HUDEP-2 (cell line): ENCODE results near the gene NOTCH2.

Experiments
- DNase-seq, 76 experiments: peaks; one replicate each; lab custom pipeline; 2025; ENCODE audit not compliant: unreplicated experiment in 76 of 76; lab: John Stamatoyannopoulos, UW

NOTCH2 gene

GRCh38 chr1:119883826-119884225 lies 185.6 kb downstream of the NOTCH2 start:
- DNase-seq = no peak

GRCh38 chr1:119882132-119883049 lies 187.1 kb downstream of the NOTCH2 start:
- no peak for DNase-seq

GRCh38 chr1:119879510-119880434 lies 189.7 kb downstream of the NOTCH2 start:
- DNase-seq = no peak

- no peak for DNase-seq
Observed at GRCh38 chr1:119878171-119878570, 191.3 kb downstream of the NOTCH2 start.

GRCh38 chr1:119874186-119874585 lies 195.3 kb downstream of the NOTCH2 start:
- DNase-seq = peak in 74 of 76 experiments; percentile 20 to 93 (median 75)

- peak in 25 of 76 experiments; percentile 8 to 65 (median 27) for DNase-seq
Observed at GRCh38 chr1:119873135-119874015, 196.1 kb downstream of the NOTCH2 start.

- DNase-seq = no peak
Observed at GRCh38 chr1:119871881-119872280, 197.6 kb downstream of the NOTCH2 start.

GRCh38 chr1:119870917-119871596 lies 198.4 kb downstream of the NOTCH2 start:
- DNase-seq = peak in 68 of 76 experiments; percentile 5 to 85 (median 60)

- no peak for DNase-seq
Observed at GRCh38 chr1:119869995-119870394, 199.5 kb downstream of the NOTCH2 start.

- no peak for DNase-seq
Observed at GRCh38 chr1:119868176-119868575, 201.3 kb downstream of the NOTCH2 start.

- no peak for DNase-seq
Observed at GRCh38 chr1:119866451-119866850, 203.0 kb downstream of the NOTCH2 start.

GRCh38 chr1:119865627-119866026 lies 203.8 kb downstream of the NOTCH2 start:
- DNase-seq = no peak

- DNase-seq = no peak
Observed at GRCh38 chr1:119862276-119862675, 207.2 kb downstream of the NOTCH2 start.
